Measurements from ENCODE around the gene PPP1R18.
"Not testable (repeated sequence)": the region's sequence is repeated elsewhere in the genome, so short reads cannot be mapped to it uniquely, and the experiment has no call there.

The PPP1R18 gene

DNA sequence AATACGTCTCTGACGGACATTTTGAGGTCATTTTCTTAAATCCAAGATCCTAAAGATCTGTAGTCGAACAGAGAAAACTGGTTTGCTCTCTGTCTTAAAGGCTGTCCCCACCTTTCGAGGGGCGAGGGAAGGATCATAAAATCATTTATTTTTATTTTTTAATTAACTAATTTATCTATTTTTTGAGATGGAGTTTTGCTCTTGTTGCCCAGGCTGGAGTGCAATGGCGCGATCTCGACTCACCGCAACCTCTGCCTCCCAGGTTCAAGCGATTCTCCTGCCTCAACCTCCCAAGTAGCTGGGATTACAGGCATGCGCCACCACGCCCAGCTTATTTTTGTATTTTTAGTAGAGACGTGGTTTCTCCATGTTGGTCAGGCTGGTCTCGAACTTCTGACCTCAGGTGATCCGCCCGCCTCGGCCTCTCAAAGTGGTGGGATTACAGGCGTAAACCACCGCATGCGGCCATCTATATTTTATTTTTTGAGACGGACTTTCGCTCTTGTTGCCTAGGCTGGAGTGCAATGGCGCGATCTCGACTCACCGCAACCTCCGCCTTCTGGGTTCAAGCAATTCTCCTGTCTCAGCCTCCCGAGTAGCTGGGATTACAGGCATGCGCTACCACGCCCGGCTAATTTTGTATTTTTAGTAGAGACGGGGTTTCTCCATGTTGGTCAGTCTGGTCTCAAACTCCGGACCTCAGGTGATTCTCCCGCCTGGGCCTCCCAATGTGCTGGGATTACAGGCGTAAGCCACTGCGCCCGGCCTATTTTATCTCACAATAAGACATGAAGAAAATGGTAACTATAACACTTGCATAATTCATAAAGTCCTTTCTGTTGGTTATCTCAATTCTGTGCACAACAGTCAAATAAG, 31.6 kb upstream of the PPP1R18 start:
- Histone ChIP-seq H3K4me3 (ENCODE audit: extremely low read depth, insufficient read depth, low read length, poor library complexity, severe bottlenecking) (peak overlapping the region; percentile 38), H3K4me1 (ENCODE audit: control insufficient read depth, insufficient read depth, low read length, poor library complexity, severe bottlenecking) (peaks cover 16% of the 10 kb centered on the region), H3K27ac (ENCODE audit: low read depth, low read length, severe bottlenecking) (peak overlapping the region; percentile 89), H3K36me3 (ENCODE audit: control insufficient read depth, insufficient read depth, low read length) (peaks cover 51% of the 10 kb centered on the region)
- WGBS, 2 experiments (ENCODE audit: insufficient coverage in 2 of 2): 84 to 89% methylated on average over 24 of the region's 37 CpGs
- H3K9me3 ChIP-seq (ENCODE audit: control insufficient read depth, low read length): not testable (repeated sequence)

DNA sequence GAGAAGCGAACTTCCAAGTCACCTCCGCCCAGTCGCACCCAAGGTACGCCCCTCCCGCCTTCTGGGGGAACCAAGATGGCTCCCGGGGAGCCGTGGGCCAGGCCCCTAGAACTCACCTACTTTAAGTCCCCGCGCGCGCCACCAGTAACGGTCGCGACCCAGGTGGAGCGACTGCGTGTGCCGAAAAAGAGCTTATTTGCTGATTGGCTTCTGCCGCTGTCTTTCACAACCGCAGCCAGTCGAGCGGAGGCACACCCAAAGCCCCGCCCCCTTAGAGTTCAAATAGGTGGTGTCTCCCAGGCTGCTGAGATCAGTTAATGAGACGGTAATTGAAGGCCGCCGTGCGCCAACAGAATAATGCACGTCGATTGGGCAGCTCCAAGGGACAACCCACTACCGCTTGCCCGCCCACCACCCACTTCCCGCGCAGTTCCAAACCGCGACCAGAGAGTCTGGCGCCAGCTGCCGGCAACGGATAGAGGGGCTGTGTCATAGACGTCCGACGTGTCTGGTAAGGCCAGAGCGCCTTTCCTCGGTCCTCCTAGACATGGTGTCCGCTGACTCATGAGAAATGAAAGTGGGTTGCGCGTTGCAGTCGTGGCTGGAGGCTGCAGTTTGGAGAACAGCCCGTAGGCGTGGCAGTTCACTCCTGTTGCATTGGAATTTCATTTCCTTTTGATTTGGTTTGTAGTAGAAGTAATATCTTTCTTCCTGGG, 30.8 kb upstream of the PPP1R18 start, which contains the start of gene MDC1:
MDC1 (minus strand) TSS at position 153 of the 716 bp plus-strand sequence. CDS start 2,106 bp downstream, outside the sequence.
- 0% methylated on average over 44 of the region's 48 CpGs for WGBS, 2 experiments (ENCODE audit: insufficient coverage in 2 of 2)
- peaks cover 51% of the 10 kb centered on the region for H3K36me3 ChIP-seq (ENCODE audit: control insufficient read depth, insufficient read depth, low read length)
- H3K4me3 ChIP-seq (ENCODE audit: extremely low read depth, insufficient read depth, low read length, poor library complexity, severe bottlenecking): peak within 1 kb of the TSS; percentile 80
- peaks cover 12% of the 10 kb centered on the region for H3K4me1 ChIP-seq (ENCODE audit: control insufficient read depth, insufficient read depth, low read length, poor library complexity, severe bottlenecking)
- H3K27ac ChIP-seq (ENCODE audit: low read depth, low read length, severe bottlenecking): peak within 1 kb of the TSS; percentile 89
- H3K9me3 ChIP-seq (ENCODE audit: control insufficient read depth, low read length): no peaks in the 10 kb centered on the region

DNA sequence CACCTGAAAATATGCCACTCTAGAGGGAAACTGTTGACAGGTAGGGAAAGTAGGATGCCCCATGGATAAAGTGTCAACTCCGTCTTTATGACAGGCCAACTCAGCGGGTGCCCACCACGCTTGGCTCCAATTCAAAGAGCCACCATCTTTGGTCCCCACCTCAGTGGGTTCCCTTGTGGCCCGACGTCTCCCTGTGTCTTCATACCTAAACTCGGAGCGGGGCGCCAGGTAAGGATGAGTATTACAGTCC, 30.4 kb upstream of the PPP1R18 start:
- no peaks in the 10 kb centered on the region for H3K9me3 ChIP-seq (ENCODE audit: control insufficient read depth, low read length)
- peak overlapping the region; percentile 87 for H3K27ac ChIP-seq (ENCODE audit: low read depth, low read length, severe bottlenecking)
- peaks cover 12% of the 10 kb centered on the region for H3K4me1 ChIP-seq (ENCODE audit: control insufficient read depth, insufficient read depth, low read length, poor library complexity, severe bottlenecking)
- H3K36me3 ChIP-seq (ENCODE audit: control insufficient read depth, insufficient read depth, low read length): peaks cover 51% of the 10 kb centered on the region
- 1 to 3% methylated on average over 8 of the region's 8 CpGs for WGBS, 2 experiments (ENCODE audit: insufficient coverage in 2 of 2)
- H3K4me3 ChIP-seq (ENCODE audit: extremely low read depth, insufficient read depth, low read length, poor library complexity, severe bottlenecking): peak overlapping the region; percentile 80

DNA sequence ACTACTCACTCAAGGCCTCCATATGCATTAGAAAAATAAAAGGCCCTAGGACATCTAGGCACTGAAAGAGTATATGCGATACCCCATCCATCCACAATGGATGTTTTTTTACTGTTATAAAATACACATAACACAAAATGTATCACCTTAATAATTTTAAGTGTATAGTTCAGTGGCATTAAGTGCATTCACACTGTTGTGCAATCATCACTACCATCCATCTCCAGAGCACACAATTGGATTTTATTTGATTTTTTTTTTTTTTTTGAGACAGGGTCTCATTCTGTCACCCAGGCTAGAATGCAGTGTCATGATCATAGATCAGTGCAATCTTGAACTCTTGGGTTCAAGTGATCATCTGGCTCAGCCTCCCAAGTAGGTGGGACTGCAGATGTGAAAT, 27.8 kb upstream of the PPP1R18 start:
- Histone ChIP-seq H3K36me3 (ENCODE audit: control insufficient read depth, insufficient read depth, low read length) (peaks cover 61% of the 10 kb centered on the region), H3K4me3 (ENCODE audit: extremely low read depth, insufficient read depth, low read length, poor library complexity, severe bottlenecking) (no peak overlapping the region), H3K27ac (ENCODE audit: low read depth, low read length, severe bottlenecking) (no peak overlapping the region), H3K9me3 (ENCODE audit: control insufficient read depth, low read length) (no peaks in the 10 kb centered on the region), H3K4me1 (ENCODE audit: control insufficient read depth, insufficient read depth, low read length, poor library complexity, severe bottlenecking) (peaks cover 10% of the 10 kb centered on the region)
- no CpG with 5 or more reads among the region's 1 CpG for WGBS, 2 experiments (ENCODE audit: insufficient coverage in 2 of 2)

DNA sequence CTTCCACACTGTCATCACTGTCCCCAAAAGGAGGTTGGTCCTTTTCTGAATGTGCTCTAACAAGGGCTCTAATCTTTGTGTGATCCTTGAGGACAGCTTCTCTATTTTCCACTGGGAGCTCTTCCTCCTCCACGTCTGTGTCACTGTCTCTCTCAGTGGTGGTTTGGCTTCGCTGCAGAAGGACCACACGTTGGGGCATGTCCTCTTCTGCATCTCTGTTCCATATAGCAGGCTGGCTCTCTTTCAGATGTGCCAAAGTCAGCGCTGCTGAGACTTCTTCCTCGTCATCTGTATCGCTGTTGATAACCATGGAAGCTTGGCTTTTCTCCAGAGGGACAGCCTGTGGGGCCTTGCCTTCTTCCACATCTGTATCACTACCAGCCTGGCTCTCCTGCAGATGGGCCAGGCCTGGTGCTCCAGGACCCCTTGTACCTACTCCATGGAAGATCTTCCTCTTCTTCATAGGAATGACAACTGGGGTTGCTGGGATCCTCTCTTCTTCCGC, 26.0 kb upstream of the PPP1R18 start:
- Histone ChIP-seq H3K4me1 (ENCODE audit: control insufficient read depth, insufficient read depth, low read length, poor library complexity, severe bottlenecking) (peaks cover 5% of the 10 kb centered on the region), H3K36me3 (ENCODE audit: control insufficient read depth, insufficient read depth, low read length) (peaks cover 79% of the 10 kb centered on the region), H3K9me3 (ENCODE audit: control insufficient read depth, low read length) (no peaks in the 10 kb centered on the region), H3K27ac (ENCODE audit: low read depth, low read length, severe bottlenecking) (no peak overlapping the region), H3K4me3 (ENCODE audit: extremely low read depth, insufficient read depth, low read length, poor library complexity, severe bottlenecking) (no peak overlapping the region)
- 95 to 97% methylated on average over 7 of the region's 7 CpGs for WGBS, 2 experiments (ENCODE audit: insufficient coverage in 2 of 2)

DNA sequence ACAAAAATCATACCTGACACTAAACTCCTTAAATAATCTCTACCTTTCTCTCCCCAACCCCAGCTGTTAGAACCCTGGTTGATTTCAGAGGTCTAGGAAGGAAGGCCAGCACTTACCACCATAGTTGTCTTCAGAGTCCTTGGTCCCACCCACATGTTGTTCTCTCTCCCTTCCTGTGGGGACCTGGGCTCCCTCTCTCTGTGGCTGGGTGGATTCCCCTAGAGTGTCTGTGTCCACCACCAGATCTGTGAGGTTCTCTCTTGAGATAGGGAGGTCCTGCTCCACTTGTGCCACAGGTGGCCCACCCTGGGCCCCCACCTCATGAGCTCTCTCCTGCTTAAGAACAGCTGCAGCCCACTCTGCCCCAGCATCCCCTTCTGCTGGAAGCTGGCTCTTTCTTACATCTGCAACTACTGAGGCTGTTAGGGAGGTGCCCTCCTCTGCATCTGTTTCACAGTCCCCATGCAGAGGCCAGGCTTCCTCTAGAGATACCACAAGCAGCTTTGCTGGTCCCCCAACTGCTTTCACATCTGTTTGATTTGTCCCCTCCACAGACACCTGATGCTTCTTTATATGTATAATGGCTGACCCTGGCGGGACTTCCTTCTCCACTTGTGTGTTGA, 25.4 kb upstream of the PPP1R18 start:
- Histone ChIP-seq H3K36me3 (ENCODE audit: control insufficient read depth, insufficient read depth, low read length) (peaks cover 85% of the 10 kb centered on the region), H3K4me1 (ENCODE audit: control insufficient read depth, insufficient read depth, low read length, poor library complexity, severe bottlenecking) (peaks cover 5% of the 10 kb centered on the region), H3K4me3 (ENCODE audit: extremely low read depth, insufficient read depth, low read length, poor library complexity, severe bottlenecking) (no peak overlapping the region), H3K27ac (ENCODE audit: low read depth, low read length, severe bottlenecking) (no peak overlapping the region), H3K9me3 (ENCODE audit: control insufficient read depth, low read length) (no peaks in the 10 kb centered on the region)
- 80 to 100% methylated on average over 1 of the region's 1 CpG for WGBS, 2 experiments (ENCODE audit: insufficient coverage in 2 of 2)

DNA sequence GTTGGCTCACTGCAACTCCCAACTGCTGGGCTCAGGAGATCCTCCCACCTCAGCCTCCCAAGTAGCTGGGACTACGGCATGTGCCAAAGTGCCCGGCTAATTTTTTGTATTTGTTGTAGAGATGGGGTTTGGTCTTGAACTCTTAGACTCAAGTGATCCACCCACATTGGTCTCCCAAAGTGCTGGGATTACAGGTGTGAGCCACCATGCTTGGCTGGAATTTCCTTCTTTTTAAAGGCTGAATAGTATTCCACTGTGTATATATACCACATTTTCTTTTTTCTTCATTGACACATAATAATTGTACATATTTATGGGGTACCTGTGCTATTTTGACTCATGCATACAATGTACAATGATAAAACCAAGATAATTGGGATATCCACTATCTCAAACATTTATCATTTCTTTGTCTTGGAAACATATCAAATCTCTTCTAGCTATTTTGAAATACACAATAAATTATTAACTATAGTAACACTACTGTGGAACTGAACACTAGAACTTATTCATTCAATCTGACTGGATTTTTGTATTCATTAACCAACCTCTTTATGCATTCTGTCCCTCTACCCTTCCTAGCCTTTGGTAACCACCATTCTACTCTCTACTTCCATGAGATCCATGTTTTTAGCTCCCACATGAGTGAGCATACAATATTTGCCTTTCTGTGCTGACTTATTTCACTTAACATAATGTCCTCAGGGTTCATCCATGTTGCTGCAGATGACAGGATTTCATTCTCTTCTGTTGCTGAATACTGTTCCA, 22.8 kb upstream of the PPP1R18 start:
- Histone ChIP-seq H3K9me3 (ENCODE audit: control insufficient read depth, low read length) (no peaks in the 10 kb centered on the region), H3K4me1 (ENCODE audit: control insufficient read depth, insufficient read depth, low read length, poor library complexity, severe bottlenecking) (no peaks in the 10 kb centered on the region), H3K27ac (ENCODE audit: low read depth, low read length, severe bottlenecking) (no peak overlapping the region), H3K4me3 (ENCODE audit: extremely low read depth, insufficient read depth, low read length, poor library complexity, severe bottlenecking) (no peak overlapping the region), H3K36me3 (ENCODE audit: control insufficient read depth, insufficient read depth, low read length) (peaks cover 91% of the 10 kb centered on the region)
- no CpG with 5 or more reads among the region's 2 CpGs for WGBS, 2 experiments (ENCODE audit: insufficient coverage in 2 of 2)

DNA sequence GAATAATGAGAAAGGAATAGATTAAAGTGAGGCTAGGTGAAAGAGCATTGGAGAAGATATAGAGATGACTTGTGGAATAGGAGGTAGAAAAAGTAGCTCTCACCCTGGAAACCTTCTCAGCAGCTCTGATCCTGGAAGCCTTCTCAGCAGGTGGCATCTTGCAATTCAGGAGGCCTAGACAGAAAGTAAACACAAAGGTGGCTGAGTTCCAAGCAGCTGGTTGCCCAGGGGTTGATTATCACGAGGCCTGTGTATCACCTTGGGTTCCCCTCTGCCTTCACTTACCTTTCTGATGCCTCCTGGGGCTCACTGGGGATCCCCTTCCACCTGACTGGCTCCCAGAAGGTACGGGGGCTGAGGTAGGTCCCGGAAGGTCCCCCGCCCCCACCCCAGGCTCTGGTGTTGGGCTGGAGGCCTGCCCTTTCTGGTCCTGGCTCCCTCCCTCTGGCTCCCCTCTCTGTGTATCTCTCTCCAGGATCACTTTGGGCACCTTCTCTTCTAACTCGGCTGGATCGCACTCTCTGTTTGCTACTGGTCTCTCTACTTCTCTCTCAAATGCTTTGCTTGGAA, 20.9 kb upstream of the PPP1R18 start:
- no peak overlapping the region for H3K27ac ChIP-seq (ENCODE audit: low read depth, low read length, severe bottlenecking)
- no peaks in the 10 kb centered on the region for H3K9me3 ChIP-seq (ENCODE audit: control insufficient read depth, low read length)
- WGBS, 2 experiments (ENCODE audit: insufficient coverage in 2 of 2): 91 to 92% methylated on average over 6 of the region's 6 CpGs
- no peak overlapping the region for H3K4me3 ChIP-seq (ENCODE audit: extremely low read depth, insufficient read depth, low read length, poor library complexity, severe bottlenecking)
- no peaks in the 10 kb centered on the region for H3K4me1 ChIP-seq (ENCODE audit: control insufficient read depth, insufficient read depth, low read length, poor library complexity, severe bottlenecking)
- H3K36me3 ChIP-seq (ENCODE audit: control insufficient read depth, insufficient read depth, low read length): peaks cover 91% of the 10 kb centered on the region

DNA sequence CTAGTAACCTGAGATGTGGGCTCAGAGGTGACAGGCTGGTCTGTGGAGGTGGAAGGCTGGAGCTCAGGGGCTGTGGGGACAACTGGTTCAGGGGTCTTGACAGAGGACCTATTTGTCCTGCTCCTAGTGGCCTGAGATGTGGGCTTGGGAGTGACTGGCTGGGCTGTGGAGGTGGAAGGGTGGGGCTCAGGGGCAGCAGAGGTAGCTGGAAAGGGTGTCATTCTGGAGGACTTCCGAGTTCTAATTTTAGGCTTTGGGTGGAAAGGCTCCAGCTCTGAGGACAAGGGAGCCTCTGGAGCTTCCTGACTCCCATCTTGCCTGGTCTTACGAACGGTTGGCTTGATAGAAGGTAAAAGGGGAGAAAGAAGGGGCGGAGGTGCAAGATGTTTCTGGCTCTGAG, 19.2 kb upstream of the PPP1R18 start:
- Histone ChIP-seq H3K4me3 (ENCODE audit: extremely low read depth, insufficient read depth, low read length, poor library complexity, severe bottlenecking) (no peak overlapping the region), H3K9me3 (ENCODE audit: control insufficient read depth, low read length) (no peaks in the 10 kb centered on the region), H3K4me1 (ENCODE audit: control insufficient read depth, insufficient read depth, low read length, poor library complexity, severe bottlenecking) (no peaks in the 10 kb centered on the region), H3K27ac (ENCODE audit: low read depth, low read length, severe bottlenecking) (no peak overlapping the region), H3K36me3 (ENCODE audit: control insufficient read depth, insufficient read depth, low read length) (peaks cover 85% of the 10 kb centered on the region)
- WGBS, 2 experiments (ENCODE audit: insufficient coverage in 2 of 2): 91 to 96% methylated on average over 4 of the region's 4 CpGs

DNA sequence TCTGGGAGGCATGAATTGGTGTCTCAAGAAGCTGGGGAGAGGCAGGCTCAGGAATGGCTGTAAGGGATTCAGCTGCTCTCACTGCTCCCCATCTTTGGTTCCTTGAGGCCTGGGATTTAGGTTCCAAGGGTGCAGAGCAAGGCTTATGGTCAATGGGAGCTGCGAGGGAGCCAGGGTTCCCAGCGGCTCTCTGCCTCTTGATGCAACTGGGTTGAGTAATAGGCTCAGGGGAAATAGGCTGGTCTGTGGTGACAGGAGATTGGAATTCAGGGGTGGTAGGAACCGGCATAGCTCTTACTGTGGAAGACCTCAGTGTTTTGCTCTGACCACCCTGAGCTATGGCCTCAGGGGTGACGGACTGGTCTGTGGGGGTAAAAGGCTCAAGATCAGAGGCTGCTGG, 17.4 kb upstream of the PPP1R18 start:
- no peak overlapping the region for H3K4me3 ChIP-seq (ENCODE audit: extremely low read depth, insufficient read depth, low read length, poor library complexity, severe bottlenecking)
- H3K27ac ChIP-seq (ENCODE audit: low read depth, low read length, severe bottlenecking): no peak overlapping the region
- H3K4me1 ChIP-seq (ENCODE audit: control insufficient read depth, insufficient read depth, low read length, poor library complexity, severe bottlenecking): no peaks in the 10 kb centered on the region
- WGBS, 2 experiments (ENCODE audit: insufficient coverage in 2 of 2): 76 to 93% methylated on average over 4 of the region's 4 CpGs
- H3K36me3 ChIP-seq (ENCODE audit: control insufficient read depth, insufficient read depth, low read length): peaks cover 89% of the 10 kb centered on the region
- no peaks in the 10 kb centered on the region for H3K9me3 ChIP-seq (ENCODE audit: control insufficient read depth, low read length)

Measured in mesodermal cell (in vitro differentiated cells).